HAP-1 (cell line): Measurements from ENCODE around the gene DOCK9.

ENCODE experiments used
- DNase-seq, 2 experiments: peaks; one replicate each; pipeline ENCODE4 v3.0.0-alpha.2; 2016 to 2020; ENCODE audit warnings: low spot score in 2 of 2
- H3K27me3 ChIP-seq: fragments of 250-450 bp; sonication (Bioruptor Pico); 2 replicates; pipeline ENCODE4 v1.5.1; 2020; ENCODE audit warnings: low read depth, mild to moderate bottlenecking, moderate library complexity
- H3K36me3 ChIP-seq: fragments of 250-450 bp; sonication (Bioruptor Pico); replicated peaks from 2 replicates; pipeline ENCODE4 v1.5.1; 2020; ENCODE audit warnings: mild to moderate bottlenecking
- H3K4me1 ChIP-seq: fragments of 250-450 bp; sonication (Bioruptor Pico); 2 replicates; pipeline ENCODE4 v1.5.1; 2020; ENCODE audit warnings: mild to moderate bottlenecking
- H3K4me3 ChIP-seq: fragments of 250-450 bp; sonication (Bioruptor Pico); 2 replicates; pipeline ENCODE4 v1.5.1; 2020; ENCODE audit warnings: mild to moderate bottlenecking, moderate library complexity
- H3K9me3 ChIP-seq: fragments of 250-450 bp; sonication (Bioruptor Pico); 2 replicates; pipeline ENCODE4 v1.5.1; 2020; ENCODE audit warnings: mild to moderate bottlenecking, moderate library complexity
- in situ Hi-C: fragments of 300-500 bp; cut with MboI; formaldehyde crosslinking; loops from 3 replicates; pipeline ENCODE4 v1.14.3; 2020; ENCODE audit warnings: low sequenced_read_pairs, inconsistent platforms, mixed read lengths

The DOCK9 gene

DNA sequence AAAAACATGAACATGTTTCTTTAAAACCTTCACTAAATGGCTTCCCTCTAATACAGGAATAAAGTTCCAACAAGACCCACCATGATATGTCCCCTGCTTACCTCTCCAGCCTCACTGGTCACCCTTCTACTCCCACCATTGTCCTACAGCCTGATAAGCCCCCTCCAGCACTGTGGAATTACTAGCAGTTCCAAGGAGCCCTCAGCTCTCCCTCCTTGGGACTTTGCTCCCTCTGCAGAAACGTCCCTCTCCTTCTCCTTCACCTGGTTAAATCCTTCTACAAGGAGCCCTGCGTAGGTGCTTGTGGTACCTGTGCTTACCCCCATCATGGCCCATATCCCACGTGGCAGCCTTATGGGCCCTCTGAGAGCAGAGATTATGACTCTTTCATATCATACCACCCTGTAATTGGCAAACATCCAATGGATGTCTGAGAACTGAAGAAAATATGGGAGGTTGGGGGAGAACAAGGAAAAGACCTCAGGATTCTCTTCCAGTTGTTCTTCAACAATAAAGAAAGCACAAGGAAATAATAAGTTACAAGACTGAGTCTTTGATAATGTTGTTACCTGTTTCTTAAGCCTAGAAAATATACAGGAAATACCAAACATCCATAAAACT lies 26.1 kb upstream of the DOCK9 start:
- in situ Hi-C loops, result no loop called here
- Histone ChIP-seq H3K9me3 (no peaks in the 10 kb centered on the region), H3K4me1 (peaks cover 5% of the 10 kb centered on the region), H3K36me3 (no peaks in the 10 kb centered on the region), H3K27me3 (no peaks in the 10 kb centered on the region), H3K4me3 (no peak overlapping the region)
- no peak for DNase-seq

DNA sequence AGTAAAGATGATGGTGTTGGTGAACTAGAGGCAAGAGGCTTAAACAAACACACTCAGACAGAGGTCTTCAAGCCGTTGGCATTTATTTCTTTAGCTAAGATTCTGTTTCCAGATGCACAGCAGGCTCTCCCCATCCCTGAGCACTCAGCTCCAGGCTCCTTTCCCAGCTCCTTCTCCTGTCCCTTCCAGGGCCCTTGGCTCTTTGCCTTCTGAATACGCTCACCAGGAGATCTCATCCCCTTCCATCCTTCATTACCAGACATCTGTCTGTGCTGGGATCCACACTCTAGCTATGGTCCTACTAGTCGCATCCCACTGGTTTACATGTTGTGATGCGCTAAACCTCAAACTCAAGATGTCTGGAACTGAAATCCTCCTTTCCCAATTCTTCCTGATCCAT lies 25.3 kb upstream of the DOCK9 start:
- DNase-seq, result no peak
- H3K4me3 ChIP-seq, result no peak overlapping the region
- no peaks in the 10 kb centered on the region for H3K36me3 ChIP-seq
- in situ Hi-C loops, result no loop called here
- no peaks in the 10 kb centered on the region; the same call in 1 of the 2 replicates for H3K4me1 ChIP-seq
- H3K9me3 ChIP-seq, result no peaks in the 10 kb centered on the region
- no peaks in the 10 kb centered on the region for H3K27me3 ChIP-seq

- in situ Hi-C loops, result no loop called here
- DNase-seq, result no peak
- H3K27me3 ChIP-seq, result no peaks in the 10 kb centered on the region
- no peaks in the 10 kb centered on the region for H3K9me3 ChIP-seq
- no peak overlapping the region for H3K4me3 ChIP-seq
- H3K36me3 ChIP-seq, result no peaks in the 10 kb centered on the region
- no peaks in the 10 kb centered on the region; the same call in 1 of the 2 replicates for H3K4me1 ChIP-seq
Measured at GRCh38 chr13:99002172-99002710, 24.4 kb upstream of the DOCK9 start.

GRCh38 chr13:99000137-99000536 lies 22.3 kb upstream of the DOCK9 start:
- no peaks in the 10 kb centered on the region for H3K36me3 ChIP-seq
- in situ Hi-C loops, result no loop called here
- no peaks in the 10 kb centered on the region for H3K27me3 ChIP-seq
- no peaks in the 10 kb centered on the region for H3K9me3 ChIP-seq
- DNase-seq, result no peak
- no peak overlapping the region for H3K4me3 ChIP-seq
- H3K4me1 ChIP-seq, result no peaks in the 10 kb centered on the region; the same call in 1 of the 2 replicates

- H3K27me3 ChIP-seq, result no peaks in the 10 kb centered on the region
- H3K4me1 ChIP-seq, result no peaks in the 10 kb centered on the region; the same call in 1 of the 2 replicates
- no peak for DNase-seq
- H3K9me3 ChIP-seq, result no peaks in the 10 kb centered on the region
- H3K36me3 ChIP-seq, result no peaks in the 10 kb centered on the region
- in situ Hi-C loops, result no loop called here
- H3K4me3 ChIP-seq, result no peak overlapping the region
Measured at GRCh38 chr13:98999639-98999952, 21.7 kb upstream of the DOCK9 start.

- no peak for DNase-seq
- Histone ChIP-seq H3K36me3 (no peaks in the 10 kb centered on the region), H3K27me3 (no peaks in the 10 kb centered on the region), H3K4me1 (no peaks in the 10 kb centered on the region; the same call in 1 of the 2 replicates), H3K9me3 (no peaks in the 10 kb centered on the region), H3K4me3 (no peak overlapping the region)
- in situ Hi-C loops, result no loop called here
Measured at GRCh38 chr13:98998831-98999638, 21.2 kb upstream of the DOCK9 start.

- in situ Hi-C loops, result no loop called here
- Histone ChIP-seq H3K4me3 (no peak overlapping the region), H3K9me3 (no peaks in the 10 kb centered on the region), H3K4me1 (no peaks in the 10 kb centered on the region; the same call in 1 of the 2 replicates), H3K36me3 (no peaks in the 10 kb centered on the region), H3K27me3 (no peaks in the 10 kb centered on the region)
- DNase-seq, result no peak
Measured at GRCh38 chr13:98997738-98998641, 20.1 kb upstream of the DOCK9 start.

GRCh38 chr13:98997011-98997730 lies 19.3 kb upstream of the DOCK9 start:
- Histone ChIP-seq H3K4me3 (no peak overlapping the region), H3K9me3 (no peaks in the 10 kb centered on the region), H3K4me1 (no peaks in the 10 kb centered on the region; the same call in 1 of the 2 replicates), H3K36me3 (no peaks in the 10 kb centered on the region), H3K27me3 (no peaks in the 10 kb centered on the region)
- DNase-seq, result no peak
- in situ Hi-C loops, result no loop called here

GRCh38 chr13:98996046-98996445 lies 18.2 kb upstream of the DOCK9 start:
- Histone ChIP-seq H3K27me3 (no peaks in the 10 kb centered on the region), H3K36me3 (no peaks in the 10 kb centered on the region), H3K9me3 (no peaks in the 10 kb centered on the region), H3K4me3 (no peak overlapping the region), H3K4me1 (no peaks in the 10 kb centered on the region; the same call in 1 of the 2 replicates)
- no peak for DNase-seq
- in situ Hi-C loops, result no loop called here

DNA sequence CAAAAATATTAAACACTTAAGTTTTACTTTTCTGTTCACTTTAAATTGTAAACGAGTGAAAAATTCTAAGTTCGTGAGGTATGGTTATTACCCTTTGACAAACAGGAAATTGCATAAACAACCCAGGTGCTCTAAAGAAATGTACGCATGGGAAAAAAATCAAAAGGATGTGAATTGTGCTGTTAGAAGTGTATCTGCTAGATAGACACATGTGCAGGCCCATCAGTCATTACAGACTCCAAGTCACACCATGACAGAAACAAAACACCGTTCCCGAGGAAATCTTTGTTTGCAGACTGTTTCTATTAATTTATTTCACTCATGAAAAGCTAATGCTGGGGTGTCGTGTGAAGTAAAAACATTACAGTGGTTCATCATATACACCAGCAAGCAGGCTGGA lies 17.0 kb upstream of the DOCK9 start:
- Histone ChIP-seq H3K27me3 (no peaks in the 10 kb centered on the region), H3K4me1 (no peaks in the 10 kb centered on the region), H3K4me3 (no peak overlapping the region), H3K36me3 (no peaks in the 10 kb centered on the region), H3K9me3 (no peaks in the 10 kb centered on the region)
- in situ Hi-C loops, result no loop called here
- DNase-seq, result no peak

DNA sequence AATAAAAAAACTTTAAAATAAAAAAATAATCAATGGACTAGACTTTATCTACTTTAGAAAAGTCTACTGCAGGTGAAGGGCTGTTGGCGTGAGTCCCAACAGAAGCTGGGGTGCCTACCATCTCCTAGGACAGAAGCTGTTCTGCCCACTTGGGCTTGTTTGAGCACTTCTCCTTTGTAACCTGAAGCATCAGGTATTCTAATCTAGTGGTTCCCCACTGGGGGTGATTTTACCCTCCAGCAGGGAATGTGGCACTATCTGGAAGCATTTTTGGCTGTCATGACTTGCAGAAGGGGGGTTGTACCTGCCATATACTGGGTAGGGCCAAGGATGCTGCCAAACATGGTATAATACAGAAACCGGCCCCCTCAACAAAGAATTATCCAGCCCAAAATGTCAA lies 16.2 kb upstream of the DOCK9 start:
- no peak for DNase-seq
- in situ Hi-C loops, result no loop called here
- no peaks in the 10 kb centered on the region for H3K4me1 ChIP-seq

GRCh38 chr13:98992355-98992754 lies 14.5 kb upstream of the DOCK9 start:
- Histone ChIP-seq H3K4me3 (no peak overlapping the region), H3K4me1 (no peaks in the 10 kb centered on the region), H3K9me3 (no peaks in the 10 kb centered on the region), H3K27me3 (no peaks in the 10 kb centered on the region), H3K36me3 (no peaks in the 10 kb centered on the region)
- no peak for DNase-seq
- in situ Hi-C loops, result no loop called here

More for the DNA sequence above, 16.2 kb upstream of the DOCK9 start:
- Histone ChIP-seq H3K36me3 (no peaks in the 10 kb centered on the region), H3K27me3 (no peaks in the 10 kb centered on the region), H3K4me3 (no peak overlapping the region), H3K9me3 (no peaks in the 10 kb centered on the region)

- no peaks in the 10 kb centered on the region for H3K4me1 ChIP-seq
- no peaks in the 10 kb centered on the region for H3K9me3 ChIP-seq
- H3K27me3 ChIP-seq, result no peaks in the 10 kb centered on the region
- no peak overlapping the region for H3K4me3 ChIP-seq
- H3K36me3 ChIP-seq, result no peaks in the 10 kb centered on the region
- in situ Hi-C loops, result no loop called here
- no peak for DNase-seq
Measured at GRCh38 chr13:98990701-98991100, 12.8 kb upstream of the DOCK9 start.
